Smooth muscle cell (in vitro differentiated cells): ENCODE measurements around the gene MAPK12. TPM values are rescaled to one million over a fixed set of nuclear protein-coding genes. Genes with fewer than 3 reads are reported as not detected.
"Not testable (repeated sequence)": the region's sequence is repeated elsewhere in the genome, so short reads cannot be mapped to it uniquely, and the experiment has no call there.

Experiments used
- DNase-seq: peaks from one replicate; lab custom pipeline; 2025; ENCODE audit not compliant: unreplicated experiment; lab: John Stamatoyannopoulos, UW
- H2AFZ ChIP-seq: fragments of 200-600 bp; sonication (generic); 2 replicates; pipeline ENCODE4 v1.6.0; 2016; ENCODE audit warnings: antibody characterized with exemption, low read depth, mild to moderate bottlenecking
- H3F3A ChIP-seq: fragments of 200-600 bp; sonication (generic); 2 replicates; pipeline ENCODE4 v1.6.0; 2017; ENCODE audit warnings: antibody characterized with exemption, low read depth
- H3K27ac ChIP-seq: fragments of 200-600 bp; sonication (generic); 2 replicates; pipeline ENCODE4 v1.5.1; 2016; ENCODE audit warnings: low read depth, mild to moderate bottlenecking
- H3K27me3 ChIP-seq: fragments of 200-600 bp; sonication (generic); 2 replicates; pipeline ENCODE4 v1.6.1; 2016; ENCODE audit warnings: low read depth, mild to moderate bottlenecking
- H3K36me3 ChIP-seq: fragments of 200-600 bp; sonication (generic); 2 replicates; pipeline ENCODE4 v1.5.1; 2016; ENCODE audit warnings: low read depth
- H3K4me1 ChIP-seq: fragments of 200-600 bp; sonication (generic); 2 replicates; pipeline ENCODE4 v1.5.1; 2016; ENCODE audit warnings: low read depth
- H3K4me2 ChIP-seq: fragments of 200-600 bp; sonication (generic); 2 replicates; pipeline ENCODE4 v1.6.0; 2016; ENCODE audit warnings: mild to moderate bottlenecking
- H3K4me3 ChIP-seq: fragments of 200-600 bp; sonication (generic); 2 replicates; pipeline ENCODE4 v1.5.1; 2016; ENCODE audit warnings: mild to moderate bottlenecking
- H3K79me2 ChIP-seq: fragments of 200-600 bp; sonication (generic); 2 replicates; pipeline ENCODE4 v1.6.0; 2016; ENCODE audit warnings: low read depth, mild to moderate bottlenecking
- H3K9ac ChIP-seq: fragments of 200-600 bp; sonication (generic); 2 replicates; pipeline ENCODE4 v1.6.0; 2016; ENCODE audit warnings: low read depth
- H3K9me3 ChIP-seq: fragments of 200-600 bp; sonication (generic); replicated peaks from 2 replicates; pipeline ENCODE4 v1.5.1; 2016; ENCODE audit warnings: low read depth
- H4K20me1 ChIP-seq: fragments of 200-600 bp; sonication (generic); 2 replicates; pipeline ENCODE4 v1.6.0; 2016; ENCODE audit warnings: low read depth
- CTCF ChIP-seq: fragments of 200-600 bp; sonication (generic); IDR thresholded peaks from 2 replicates; pipeline ENCODE4 v1.5.1; 2017; ENCODE audit warnings: borderline replicate concordance, mild to moderate bottlenecking, antibody characterized with exemption; ENCODE audit not compliant: insufficient read depth, poor library complexity, severe bottlenecking
- WGBS: methylation state at CpG from one replicate; pipeline ENCODE4 v1.1.7; 2016; ENCODE audit warnings: low lambda C conversion rate; 5-methylcytosine and 5-hydroxymethylcytosine counted together
- polyA plus RNA-seq: library from polyadenylated mRNA; unstranded; fragments of >200 nt; fragmentation: Nextera tagmentation; extraction: Ambion mirVana; gene quantifications from 2 replicates; pipeline ENCODE4 v1.2.1, GENCODE V29; 2016
- total RNA-seq: library from RNA; depleted of rRNA; stranded (reverse); fragments of >200 nt; gene quantifications from 2 replicates; pipeline ENCODE4 v1.2.3, GENCODE V29; 2014

The MAPK12 gene
- total and polyA plus RNA-seq, 2 experiments from 2014 or later = 14.9 to 26.2 TPM

GRCh38 chr22:50206599-50206998, 54.9 kb downstream of the MAPK12 start:
- peaks cover 4% of the 10 kb centered on the region for H3F3A ChIP-seq
- no peak for DNase-seq
- no peak overlapping the region for H2AFZ ChIP-seq
- no peak overlapping the region for H3K27ac ChIP-seq
- peaks cover 39% of the 10 kb centered on the region for H3K79me2 ChIP-seq
- H3K4me2 ChIP-seq = no peak overlapping the region
- 52% methylated on average over 10 of the region's 10 CpGs for WGBS
- H3K36me3 ChIP-seq = no peaks in the 10 kb centered on the region
- H4K20me1 ChIP-seq = peaks cover 99% of the 10 kb centered on the region
- no peaks in the 10 kb centered on the region for H3K27me3 ChIP-seq
- peaks cover 8% of the 10 kb centered on the region for H3K4me1 ChIP-seq
- H3K9ac ChIP-seq = no peak overlapping the region
- peak; percentile 46 for TF ChIP-seq CTCF
- H3K4me3 ChIP-seq = no peak overlapping the region
- no peaks in the 10 kb centered on the region for H3K9me3 ChIP-seq

GRCh38 chr22:50205781-50206569, 55.5 kb downstream of the MAPK12 start:
- H3K79me2 ChIP-seq = peaks cover 36% of the 10 kb centered on the region
- WGBS = 95% methylated on average over 43 of the region's 45 CpGs
- TF ChIP-seq CTCF = no peak

GRCh38 chr22:50204998-50205397, 56.5 kb downstream of the MAPK12 start:
- not testable (repeated sequence) for H2AFZ ChIP-seq, H3K36me3 ChIP-seq, H3K4me3 ChIP-seq, H3K4me2 ChIP-seq, H3K27me3 ChIP-seq, H3K9ac ChIP-seq, DNase-seq, H3K27ac ChIP-seq, H3K9me3 ChIP-seq, H3F3A ChIP-seq
- WGBS = 96% methylated on average over 9 of the region's 9 CpGs
- Histone ChIP-seq H3K4me1 (peaks cover 11% of the 10 kb centered on the region), H3K79me2 (peaks cover 31% of the 10 kb centered on the region), H4K20me1 (peaks cover 88% of the 10 kb centered on the region)

More at GRCh38 chr22:50205781-50206569, 55.5 kb downstream of the MAPK12 start:
- H3K9me3 ChIP-seq = no peaks in the 10 kb centered on the region
- H3K4me3 ChIP-seq = no peak overlapping the region
- H3K4me2 ChIP-seq = no peak overlapping the region
- no peak overlapping the region for H3K9ac ChIP-seq
- H3K4me1 ChIP-seq = peaks cover 9% of the 10 kb centered on the region
- no peak for DNase-seq
- no peaks in the 10 kb centered on the region for H3K36me3 ChIP-seq
- H4K20me1 ChIP-seq = peaks cover 97% of the 10 kb centered on the region
- peaks cover 4% of the 10 kb centered on the region for H3F3A ChIP-seq
- no peaks in the 10 kb centered on the region for H3K27me3 ChIP-seq
- no peak overlapping the region for H3K27ac ChIP-seq
- H2AFZ ChIP-seq = no peak overlapping the region

GRCh38 chr22:50204571-50204970, 56.9 kb downstream of the MAPK12 start:
- TF ChIP-seq CTCF = no peak
- DNase-seq = no peak
- Histone ChIP-seq H3K27me3 (no peaks in the 10 kb centered on the region), H3K36me3 (no peaks in the 10 kb centered on the region), H3K9me3 (no peaks in the 10 kb centered on the region), H2AFZ (no peak overlapping the region), H3K27ac (no peak overlapping the region), H3K79me2 (peaks cover 31% of the 10 kb centered on the region), H4K20me1 (peaks cover 88% of the 10 kb centered on the region), H3K4me1 (peaks cover 15% of the 10 kb centered on the region), H3K4me2 (no peak overlapping the region), H3F3A (peaks cover 4% of the 10 kb centered on the region), H3K9ac (no peak overlapping the region), H3K4me3 (no peak overlapping the region)
- WGBS = 98% methylated on average over 7 of the region's 7 CpGs
